ENCODE results near the gene PDSS2. TPM values are rescaled to one million over a fixed set of nuclear protein-coding genes. Genes with fewer than 3 reads are reported as not detected.
A peak's percentile ranks its signal among the peaks of the same experiment; 100 is the strongest.
"Not testable (repeated sequence)": the region's sequence is repeated elsewhere in the genome, so short reads cannot be mapped to it uniquely, and the experiment has no call there.

Gene PDSS2
- total RNA-seq, 2 donors from 2014 or later = 11.4 to 12.3 TPM

GRCh38 chr6:107308677-107309076 lies 150.7 kb downstream of the PDSS2 start:
- Mint-ChIP-seq H3K4me1 (peaks cover 18% of the 10 kb centered on the region), H3K27me3 (no peaks in the 10 kb centered on the region), H3K4me3 (no peak overlapping the region), H3K27ac (no peak overlapping the region), H3K36me3 (ENCODE audit: low read depth) (peaks cover 3% of the 10 kb centered on the region)
- DNase-seq = no peak
- no peak for ATAC-seq
- H3K9me3 ChIP-seq (ENCODE audit: control insufficient read depth, low read length, poor library complexity, severe bottlenecking) = no peaks in the 10 kb centered on the region

DNA sequence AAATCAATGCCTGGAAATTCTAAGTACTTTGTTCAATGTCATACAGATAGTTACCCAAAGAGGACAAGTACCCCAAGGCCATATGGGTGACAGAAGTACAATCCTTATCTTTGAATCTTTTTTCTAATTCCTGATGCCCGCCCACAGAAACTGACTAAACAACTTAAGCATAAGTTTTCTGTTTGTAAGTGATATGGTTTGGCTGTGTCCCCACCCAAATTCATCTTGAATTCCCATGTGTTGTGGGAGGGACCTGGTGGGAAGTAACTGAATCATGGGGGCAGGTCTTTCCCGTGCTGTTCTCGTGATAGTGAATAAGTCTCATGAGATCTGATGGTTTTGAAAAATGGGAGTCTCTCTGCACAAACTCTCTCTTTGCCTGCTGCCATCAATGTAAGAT lies 153.4 kb downstream of the PDSS2 start:
- not testable (repeated sequence) for H3K27me3 Mint-ChIP-seq; DNase-seq; H3K4me3 Mint-ChIP-seq; H3K27ac Mint-ChIP-seq; H3K9me3 ChIP-seq (ENCODE audit: control insufficient read depth, low read length, poor library complexity, severe bottlenecking); ATAC-seq; H3K36me3 Mint-ChIP-seq (ENCODE audit: low read depth)
- H3K4me1 Mint-ChIP-seq = peaks cover 10% of the 10 kb centered on the region

GRCh38 chr6:107305391-107305790 lies 154.0 kb downstream of the PDSS2 start:
- DNase-seq (no peak), ATAC-seq (no peak)
- Mint-ChIP-seq H3K27me3 (no peaks in the 10 kb centered on the region), H3K36me3 (ENCODE audit: low read depth) (peaks cover 1% of the 10 kb centered on the region), H3K4me3 (no peak overlapping the region), H3K4me1 (peaks cover 8% of the 10 kb centered on the region), H3K27ac (no peak overlapping the region)
- H3K9me3 ChIP-seq (ENCODE audit: control insufficient read depth, low read length, poor library complexity, severe bottlenecking) = no peaks in the 10 kb centered on the region

- Mint-ChIP-seq H3K4me1 (peaks cover 13% of the 10 kb centered on the region), H3K27ac (no peak overlapping the region), H3K36me3 (ENCODE audit: low read depth) (no peaks in the 10 kb centered on the region), H3K27me3 (no peaks in the 10 kb centered on the region), H3K4me3 (no peak overlapping the region)
- no peak for ATAC-seq
- H3K9me3 ChIP-seq (ENCODE audit: control insufficient read depth, low read length, poor library complexity, severe bottlenecking) = no peaks in the 10 kb centered on the region
- DNase-seq = no peak
These were observed 154.8 kb downstream of the PDSS2 start for GRCh38 chr6:107304421-107305025.

- Mint-ChIP-seq H3K4me1 (peaks cover 8% of the 10 kb centered on the region), H3K27ac (no peak overlapping the region), H3K4me3 (no peak overlapping the region), H3K27me3 (no peaks in the 10 kb centered on the region), H3K36me3 (ENCODE audit: low read depth) (peaks cover 5% of the 10 kb centered on the region)
- no peaks in the 10 kb centered on the region for H3K9me3 ChIP-seq (ENCODE audit: control insufficient read depth, low read length, poor library complexity, severe bottlenecking)
- DNase-seq (no peak), ATAC-seq (no peak)
These were observed 166.0 kb downstream of the PDSS2 start for GRCh38 chr6:107293350-107293749.

- ATAC-seq = no peak
- H3K4me1 Mint-ChIP-seq = peaks cover 10% of the 10 kb centered on the region
These were observed 166.6 kb downstream of the PDSS2 start for GRCh38 chr6:107292715-107293271.

GRCh38 chr6:107290491-107290890 lies 168.9 kb downstream of the PDSS2 start:
- H3K4me1 Mint-ChIP-seq = peaks cover 10% of the 10 kb centered on the region

More at GRCh38 chr6:107292715-107293271, 166.6 kb downstream of the PDSS2 start:
- Mint-ChIP-seq H3K4me3 (no peak overlapping the region), H3K36me3 (ENCODE audit: low read depth) (peaks cover 7% of the 10 kb centered on the region), H3K27me3 (no peaks in the 10 kb centered on the region), H3K27ac (no peak overlapping the region)
- no peaks in the 10 kb centered on the region for H3K9me3 ChIP-seq (ENCODE audit: control insufficient read depth, low read length, poor library complexity, severe bottlenecking)
- no peak for DNase-seq

DNA sequence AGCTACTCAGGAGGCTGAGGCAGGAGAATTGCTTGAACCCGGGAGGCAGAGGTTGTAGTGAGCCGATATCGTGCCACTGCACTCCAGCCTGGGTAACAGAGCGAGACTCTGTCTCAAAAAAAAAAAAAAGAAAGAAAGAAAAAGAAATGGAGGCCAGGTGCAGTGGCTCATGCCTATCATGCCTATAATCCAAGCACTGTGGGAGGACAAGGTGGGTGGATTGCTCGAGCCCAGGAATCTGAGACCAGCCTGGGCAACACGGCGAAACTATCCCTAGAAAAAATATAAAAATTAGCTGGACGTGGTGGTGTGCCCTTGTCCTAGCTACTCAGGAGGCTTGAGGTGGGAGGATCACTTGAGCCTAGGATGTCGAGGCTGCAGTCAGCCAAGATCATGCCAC lies 170.1 kb downstream of the PDSS2 start:
- not testable (repeated sequence) for H3K27me3 Mint-ChIP-seq; H3K36me3 Mint-ChIP-seq (ENCODE audit: low read depth); ATAC-seq; DNase-seq; H3K27ac Mint-ChIP-seq; H3K4me3 Mint-ChIP-seq; H3K9me3 ChIP-seq (ENCODE audit: control insufficient read depth, low read length, poor library complexity, severe bottlenecking)
- H3K4me1 Mint-ChIP-seq = peaks cover 10% of the 10 kb centered on the region

More at GRCh38 chr6:107290491-107290890, 168.9 kb downstream of the PDSS2 start:
- Mint-ChIP-seq H3K36me3 (ENCODE audit: low read depth) (peaks cover 7% of the 10 kb centered on the region), H3K27me3 (no peaks in the 10 kb centered on the region), H3K4me3 (no peak overlapping the region), H3K27ac (no peak overlapping the region)
- DNase-seq (no peak), ATAC-seq (no peak)
- H3K9me3 ChIP-seq (ENCODE audit: control insufficient read depth, low read length, poor library complexity, severe bottlenecking) = no peaks in the 10 kb centered on the region

GRCh38 chr6:107285683-107286082 lies 173.7 kb downstream of the PDSS2 start:
- ATAC-seq; H3K36me3 Mint-ChIP-seq (ENCODE audit: low read depth); DNase-seq; H3K9me3 ChIP-seq (ENCODE audit: control insufficient read depth, low read length, poor library complexity, severe bottlenecking); H3K4me1 Mint-ChIP-seq; H3K27ac Mint-ChIP-seq; H3K4me3 Mint-ChIP-seq; H3K27me3 Mint-ChIP-seq: not testable (repeated sequence)

DNA sequence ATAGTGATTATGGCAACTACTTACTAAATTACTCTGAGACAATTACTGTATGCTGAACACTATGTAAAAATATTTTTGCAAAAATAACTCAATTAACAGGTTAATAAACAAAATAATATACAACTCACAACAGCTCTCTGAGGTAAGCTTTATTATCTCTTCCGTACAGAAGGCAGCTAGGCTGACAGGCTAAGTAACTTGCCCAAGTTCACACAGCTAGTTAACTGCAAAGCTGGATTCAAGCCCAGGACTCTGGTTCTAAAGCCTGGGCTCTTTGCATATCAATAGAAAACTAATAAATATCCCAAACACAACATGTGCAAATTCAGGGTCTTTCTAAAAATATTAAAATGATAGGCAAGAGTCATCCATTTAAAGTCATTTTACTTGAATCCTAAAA lies 174.6 kb downstream of the PDSS2 start:
- H3K9me3 ChIP-seq (ENCODE audit: control insufficient read depth, low read length, poor library complexity, severe bottlenecking) = no peaks in the 10 kb centered on the region

DNA sequence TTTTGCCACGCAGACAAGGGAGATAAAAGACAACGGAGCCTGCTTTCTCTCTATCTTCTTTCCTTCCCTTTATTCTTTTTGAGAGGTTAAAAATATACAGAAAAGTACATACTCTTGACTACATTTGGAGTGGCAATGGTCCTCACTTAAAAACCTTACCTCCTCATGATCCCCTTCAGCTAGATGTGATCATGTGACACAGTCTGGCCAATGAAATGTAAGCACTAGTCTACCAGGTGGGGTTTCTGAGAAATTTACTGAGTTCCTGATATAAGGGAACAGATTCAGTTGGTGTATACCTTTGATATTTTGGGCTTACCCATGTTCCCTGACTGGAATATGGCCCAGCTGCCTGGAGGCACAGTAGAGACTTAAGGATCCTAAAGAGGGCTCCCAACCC lies 178.6 kb downstream of the PDSS2 start:
- no peak for ATAC-seq
- no peaks in the 10 kb centered on the region for H3K27me3 Mint-ChIP-seq
- no peak for DNase-seq
- H3K4me3 Mint-ChIP-seq = no peak overlapping the region
- peaks cover 2% of the 10 kb centered on the region for H3K4me1 Mint-ChIP-seq
- H3K36me3 Mint-ChIP-seq (ENCODE audit: low read depth) = no peaks in the 10 kb centered on the region
- H3K9me3 ChIP-seq (ENCODE audit: control insufficient read depth, low read length, poor library complexity, severe bottlenecking) = no peaks in the 10 kb centered on the region
- no peak overlapping the region for H3K27ac Mint-ChIP-seq

More for the DNA sequence above, 174.6 kb downstream of the PDSS2 start:
- Mint-ChIP-seq H3K36me3 (ENCODE audit: low read depth) (peaks cover 4% of the 10 kb centered on the region), H3K4me3 (no peak overlapping the region), H3K27me3 (no peaks in the 10 kb centered on the region), H3K27ac (peak overlapping the region; percentile 37), H3K4me1 (peaks cover 4% of the 10 kb centered on the region)
- ATAC-seq = no peak
- no peak for DNase-seq

DNA sequence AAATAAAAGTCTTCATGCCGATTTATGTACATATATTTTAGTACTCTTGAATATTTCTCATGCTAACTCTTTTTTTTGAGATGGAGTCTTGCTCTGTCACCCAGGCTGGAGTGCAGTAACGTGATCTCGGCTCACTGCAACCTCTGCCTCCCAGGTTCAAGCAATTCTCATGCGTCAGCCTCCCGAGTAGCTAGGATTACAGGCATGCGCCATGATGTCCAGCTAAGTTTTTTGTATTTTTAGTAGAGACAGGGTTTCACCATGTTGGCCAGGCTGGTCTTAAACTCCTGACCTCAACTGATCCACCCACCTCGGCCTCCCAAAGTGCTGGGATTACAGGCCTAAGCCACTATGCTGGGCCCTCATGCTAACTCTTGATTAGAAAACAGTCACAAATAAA lies 179.4 kb downstream of the PDSS2 start:
- H3K27ac Mint-ChIP-seq; H3K4me1 Mint-ChIP-seq; DNase-seq; ATAC-seq; H3K27me3 Mint-ChIP-seq; H3K36me3 Mint-ChIP-seq (ENCODE audit: low read depth); H3K4me3 Mint-ChIP-seq; H3K9me3 ChIP-seq (ENCODE audit: control insufficient read depth, low read length, poor library complexity, severe bottlenecking): not testable (repeated sequence)

GRCh38 chr6:107275330-107275865 lies 184.0 kb downstream of the PDSS2 start:
- Mint-ChIP-seq H3K4me1 (peaks cover 5% of the 10 kb centered on the region), H3K27me3 (no peaks in the 10 kb centered on the region), H3K27ac (no peak overlapping the region), H3K36me3 (ENCODE audit: low read depth) (no peaks in the 10 kb centered on the region), H3K4me3 (no peak overlapping the region)
- no peaks in the 10 kb centered on the region for H3K9me3 ChIP-seq (ENCODE audit: control insufficient read depth, low read length, poor library complexity, severe bottlenecking)
- DNase-seq (no peak), ATAC-seq (no peak)

DNA sequence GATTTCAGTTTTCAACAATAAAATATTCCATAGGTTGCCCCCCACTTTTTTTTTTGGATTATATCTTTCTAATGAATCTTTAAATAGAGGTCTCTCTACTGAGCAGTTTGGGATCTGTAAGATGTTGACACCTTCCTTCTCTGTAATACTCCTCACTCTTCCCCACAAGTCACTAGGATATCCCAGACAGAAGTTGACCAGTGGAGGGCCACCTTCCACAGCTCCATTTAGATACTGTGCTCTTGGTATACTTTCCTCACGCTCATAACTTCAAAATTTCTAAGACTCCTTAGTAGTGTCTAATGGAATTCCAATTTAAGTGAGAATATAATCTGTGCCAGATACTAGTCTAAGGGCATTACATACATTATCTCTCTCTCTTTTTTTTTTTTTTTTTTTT lies 185.1 kb downstream of the PDSS2 start:
- peaks cover 5% of the 10 kb centered on the region for H3K4me1 Mint-ChIP-seq
- no peaks in the 10 kb centered on the region for H3K27me3 Mint-ChIP-seq
- DNase-seq (no peak), ATAC-seq (no peak)
- H3K27ac Mint-ChIP-seq = no peak overlapping the region
- no peak overlapping the region for H3K4me3 Mint-ChIP-seq
- H3K9me3 ChIP-seq (ENCODE audit: control insufficient read depth, low read length, poor library complexity, severe bottlenecking) = no peaks in the 10 kb centered on the region
- no peaks in the 10 kb centered on the region for H3K36me3 Mint-ChIP-seq (ENCODE audit: low read depth)
